ENCODE data around the gene TSPYL2.
A peak's percentile ranks its signal among the peaks of the same experiment; 100 is the strongest.

TSPYL2 gene

DNA sequence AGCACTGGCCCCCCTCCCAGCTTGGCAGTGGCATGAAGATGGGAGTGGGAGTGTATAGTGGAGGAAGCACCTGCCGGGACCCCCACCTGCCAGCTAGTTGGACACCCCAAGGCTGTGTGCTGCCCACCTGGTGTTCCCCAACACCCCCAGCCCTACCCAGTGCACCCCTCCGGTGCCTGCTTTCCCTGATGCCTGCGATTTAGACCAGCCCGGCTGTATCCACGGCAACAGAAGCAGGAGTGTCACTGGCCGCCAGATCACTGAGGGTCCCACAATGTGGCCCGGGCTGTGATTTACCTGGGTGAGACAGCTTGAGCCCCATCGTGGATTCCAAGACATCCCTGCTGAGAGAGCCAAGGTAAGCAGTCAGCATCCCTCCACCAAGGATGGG is 33.0 kb upstream of the TSPYL2 start:
- no peak for TF ChIP-seq CTCF (IDR thresholded peaks at IDR 0.05; ENCODE audit: low read depth, low read length, missing control alignments)
- H3K4me3 ChIP-seq (ENCODE audit: low read depth, low read length), result peak overlapping the region; percentile 56
- in situ Hi-C loops (cut with HindIII; ENCODE audit: low sequenced_read_pairs), result no loop called here
- DNase-seq (ENCODE audit: low read depth), result no peak

GRCh38 chrX:53050841-53051240 is 31.3 kb upstream of the TSPYL2 start:
- in situ Hi-C loops (cut with HindIII; ENCODE audit: low sequenced_read_pairs), result no loop called here
- DNase-seq (ENCODE audit: low read depth), result peak; percentile 18
- peak overlapping the region; percentile 56 for H3K4me3 ChIP-seq (ENCODE audit: low read depth, low read length)
- no peak for TF ChIP-seq CTCF (IDR thresholded peaks at IDR 0.05; ENCODE audit: low read depth, low read length, missing control alignments)

DNA sequence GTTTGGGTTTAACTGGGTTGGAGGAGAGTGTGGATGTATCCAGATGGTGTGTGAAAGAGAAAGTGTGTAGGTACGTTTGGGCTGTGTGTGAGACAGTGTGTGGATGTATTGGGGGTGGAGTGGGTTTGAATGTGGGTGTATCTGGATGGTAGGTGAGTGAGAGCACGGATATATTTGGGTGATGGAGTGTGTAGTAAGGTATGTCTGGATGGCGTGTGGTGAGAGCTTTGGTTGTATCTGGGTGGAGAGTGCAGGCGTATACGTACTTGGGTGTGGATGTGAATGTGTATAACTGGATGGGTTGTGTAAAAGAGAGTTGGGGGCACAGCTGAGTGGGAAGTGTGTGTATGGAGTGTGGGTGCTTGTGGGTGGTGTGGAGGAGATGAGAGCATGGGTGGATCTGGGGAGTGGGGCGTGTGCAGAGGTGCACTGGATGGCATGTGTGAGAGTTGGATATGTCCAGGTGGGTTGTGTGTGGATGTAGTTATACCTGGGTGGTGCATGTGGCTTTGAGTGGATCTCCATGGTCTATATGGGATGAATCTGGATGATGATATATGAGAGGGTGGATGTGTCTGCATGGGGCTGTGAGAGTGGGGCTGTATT is 26.8 kb upstream of the TSPYL2 start:
- no peak for DNase-seq (ENCODE audit: low read depth)
- no peak overlapping the region for H3K4me3 ChIP-seq (ENCODE audit: low read depth, low read length)
- in situ Hi-C loops (cut with HindIII; ENCODE audit: low sequenced_read_pairs), result no loop called here
- no peak for TF ChIP-seq CTCF (IDR thresholded peaks at IDR 0.05; ENCODE audit: low read depth, low read length, missing control alignments)

DNA sequence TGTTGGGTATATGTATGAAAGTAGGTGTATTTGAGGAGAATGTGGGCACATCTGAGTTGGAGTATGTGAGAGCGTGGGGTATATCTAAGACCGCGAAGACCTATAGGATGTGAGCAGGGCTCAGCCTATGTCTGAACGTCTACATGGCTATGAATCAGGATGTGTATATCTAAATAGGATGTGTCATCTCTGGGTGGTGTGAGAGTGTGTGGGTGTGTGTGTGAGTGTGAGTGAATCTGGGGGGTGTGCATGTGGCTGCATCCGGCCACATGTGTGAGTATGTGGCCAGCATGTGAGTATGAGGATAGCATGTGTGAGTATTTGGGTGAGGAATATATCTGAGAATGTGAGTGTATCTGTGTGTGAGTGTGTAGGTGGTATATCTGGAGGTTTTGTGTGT is 25.9 kb upstream of the TSPYL2 start:
- DNase-seq (ENCODE audit: low read depth), result no peak
- no peak overlapping the region for H3K4me3 ChIP-seq (ENCODE audit: low read depth, low read length)
- TF ChIP-seq CTCF (IDR thresholded peaks at IDR 0.05; ENCODE audit: low read depth, low read length, missing control alignments), result no peak
- in situ Hi-C loops (cut with HindIII; ENCODE audit: low sequenced_read_pairs), result no loop called here

- in situ Hi-C loops (cut with HindIII; ENCODE audit: low sequenced_read_pairs), result no loop called here
- DNase-seq (ENCODE audit: low read depth), result no peak
- H3K4me3 ChIP-seq (ENCODE audit: low read depth, low read length), result no peak overlapping the region
- no peak for TF ChIP-seq CTCF (IDR thresholded peaks at IDR 0.05; ENCODE audit: low read depth, low read length, missing control alignments)
Observed at GRCh38 chrX:53065104-53065503, 17.1 kb upstream of the TSPYL2 start.

- no peak for DNase-seq (ENCODE audit: low read depth)
- no peak overlapping the region for H3K4me3 ChIP-seq (ENCODE audit: low read depth, low read length)
- TF ChIP-seq CTCF (IDR thresholded peaks at IDR 0.05; ENCODE audit: low read depth, low read length, missing control alignments), result no peak
- in situ Hi-C loops (cut with HindIII; ENCODE audit: low sequenced_read_pairs), result no loop called here
Observed at GRCh38 chrX:53071064-53071463, 11.1 kb upstream of the TSPYL2 start.

All from astrocyte of the cerebellum (primary cell).